CD8-positive, alpha-beta memory T cell (primary cell): ENCODE measurements around the gene RBFOX1. TPM values are rescaled to one million over a fixed set of nuclear protein-coding genes. Genes with fewer than 3 reads are reported as not detected.
A peak's percentile ranks its signal among the peaks of the same experiment; 100 is the strongest.

Experiments
- CTCF ChIA-PET: fragments of 350-600 bp; sonication (Branson Sonifier 250); formaldehyde crosslinking; loops from one replicate; lab custom pipeline; 2021; ENCODE audit warnings: antibody characterized with exemption; lab: Charles Lee
- POLR2A ChIA-PET: fragments of 350-600 bp; sonication (Branson Sonifier 250); formaldehyde crosslinking; loops from one replicate; lab custom pipeline; 2021; ENCODE audit warnings: antibody characterized with exemption; lab: Charles Lee
- DNase-seq, 5 donors: peaks; one replicate each; pipeline versions ENCODE4 v3.0.0 to v3.0.0-alpha.2; 2020 to 2022; ENCODE audit warnings: mixed read lengths in 1 of 5
- H3K27ac ChIP-seq: one replicate; pipeline ENCODE4 v1.7.0; 2013; ENCODE audit warnings: low read depth, mild to moderate bottlenecking, low read length, moderate library complexity
- H3K27me3 ChIP-seq: 2 replicates; pipeline ENCODE4 v1.7.0; 2013; ENCODE audit warnings: low read length, mild to moderate bottlenecking; ENCODE audit not compliant: insufficient read depth, poor library complexity, severe bottlenecking
- H3K36me3 ChIP-seq: 2 replicates; pipeline ENCODE4 v1.7.0; 2013; ENCODE audit warnings: mild to moderate bottlenecking, low read length, moderate library complexity; ENCODE audit not compliant: insufficient read depth
- H3K4me1 ChIP-seq: 2 replicates; pipeline ENCODE4 v1.7.0; 2013; ENCODE audit warnings: mild to moderate bottlenecking, low read length, moderate library complexity; ENCODE audit not compliant: insufficient read depth
- H3K4me3 ChIP-seq: 2 replicates; pipeline ENCODE4 v1.7.0; 2013; ENCODE audit warnings: mild to moderate bottlenecking, low read length
- H3K9me3 ChIP-seq: 2 replicates; pipeline ENCODE4 v1.7.0; 2013; ENCODE audit warnings: mild to moderate bottlenecking, low read length
- H3K27ac Mint-ChIP-seq, 8 donors: one replicate each; pipeline ENCODE4 v1.8.0; 2020 to 2021; ENCODE audit warnings: mixed read lengths in 8 of 8, mild to moderate bottlenecking in 6 of 8, inconsistent platforms in 3 of 8, moderate library complexity in 3 of 8
- H3K27me3 Mint-ChIP-seq, 2 donors: one replicate each; pipeline ENCODE4 v1.8.0; 2020 to 2021; ENCODE audit warnings: mixed read lengths in 2 of 2, mild to moderate bottlenecking in 1 of 2, moderate library complexity in 1 of 2
- H3K36me3 Mint-ChIP-seq, 3 donors: one replicate each; pipeline ENCODE4 v1.8.0; 2020 to 2021; ENCODE audit warnings: mixed read lengths in 3 of 3, inconsistent platforms in 1 of 3, mild to moderate bottlenecking in 1 of 3
- H3K4me1 Mint-ChIP-seq, 3 donors: one replicate each; pipeline ENCODE4 v1.8.0; 2020 to 2021; ENCODE audit warnings: mixed read lengths in 3 of 3, inconsistent platforms in 1 of 3, mild to moderate bottlenecking in 1 of 3
- H3K4me3 Mint-ChIP-seq, 7 donors: one replicate each; pipeline ENCODE4 v1.8.0; 2020 to 2021; ENCODE audit warnings: mixed read lengths in 7 of 7, mild to moderate bottlenecking in 6 of 7, moderate library complexity in 4 of 7, inconsistent platforms in 2 of 7
- H3K9me3 Mint-ChIP-seq, 5 donors: one replicate each; pipeline ENCODE4 v1.8.0; 2020 to 2022; ENCODE audit warnings: mixed read lengths in 5 of 5, mild to moderate bottlenecking in 3 of 5, moderate library complexity in 2 of 5, inconsistent platforms in 1 of 5
- polyA plus RNA-seq: library from polyadenylated mRNA; unstranded; fragments of 300-500 nt; fragmentation: Illumina TruSeq; gene quantifications from one replicate; pipeline ENCODE4 v1.2.3, GENCODE V29; 2021
- total RNA-seq, 2 experiments: library from RNA; stranded (reverse); gene quantifications; one replicate each; pipeline ENCODE4 v1.2.3, GENCODE V29; 2021

Gene RBFOX1
- total and polyA plus RNA-seq, 3 experiments from 2014 or later = not detected

- DNase-seq = no peak
- H3K4me1 Mint-ChIP-seq = no peaks in the 10 kb centered on the region
- H3K9me3 Mint-ChIP-seq = peaks cover 13 to 30% (median 19%) of the 10 kb centered on the region in 5 donors
- no peaks in the 10 kb centered on the region for H3K36me3 Mint-ChIP-seq
- no peak overlapping the region for H3K27ac ChIP-seq
- POLR2A ChIA-PET = no interaction called here
- CTCF ChIA-PET = no interaction called here
- H3K27me3 Mint-ChIP-seq = no peaks in the 10 kb centered on the region
- H3K4me1 ChIP-seq = no peaks in the 10 kb centered on the region
- no peaks in the 10 kb centered on the region for H3K36me3 ChIP-seq
- no peaks in the 10 kb centered on the region for H3K27me3 ChIP-seq
- H3K27ac Mint-ChIP-seq = no peak overlapping the region
- no peak overlapping the region for H3K4me3 ChIP-seq
- no peaks in the 10 kb centered on the region for H3K9me3 ChIP-seq
- H3K4me3 Mint-ChIP-seq = no peak overlapping the region
Observed at GRCh38 chr16:7443648-7444365, 111.2 kb downstream of the RBFOX1 start.

- no peak overlapping the region for H3K27ac ChIP-seq
- Mint-ChIP-seq H3K27me3 (no peaks in the 10 kb centered on the region), H3K27ac (no peak overlapping the region), H3K36me3 (peaks cover 0 to 2% (median 0%) of the 10 kb centered on the region in 3 donors), H3K4me1 (no peaks in the 10 kb centered on the region), H3K4me3 (no peak overlapping the region), H3K9me3 (peaks cover 23 to 41% (median 36%) of the 10 kb centered on the region in 5 donors)
- ChIA-PET POLR2A (no interaction called here), CTCF (no interaction called here)
- no peak overlapping the region for H3K4me3 ChIP-seq
- H3K36me3 ChIP-seq = no peaks in the 10 kb centered on the region
- no peak for DNase-seq
- H3K4me1 ChIP-seq = no peaks in the 10 kb centered on the region
- no peaks in the 10 kb centered on the region for H3K27me3 ChIP-seq
- no peaks in the 10 kb centered on the region for H3K9me3 ChIP-seq
Observed at GRCh38 chr16:7449306-7449705, 116.7 kb downstream of the RBFOX1 start.

- peaks cover 23 to 41% (median 34%) of the 10 kb centered on the region in 5 donors for H3K9me3 Mint-ChIP-seq
- H3K27ac Mint-ChIP-seq = no peak overlapping the region
- H3K36me3 Mint-ChIP-seq = peaks cover 0 to 2% (median 0%) of the 10 kb centered on the region in 3 donors
- ChIA-PET CTCF (no interaction called here), POLR2A (no interaction called here)
- Histone ChIP-seq H3K4me3 (no peak overlapping the region), H3K4me1 (no peaks in the 10 kb centered on the region), H3K36me3 (no peaks in the 10 kb centered on the region), H3K27me3 (no peaks in the 10 kb centered on the region), H3K9me3 (no peaks in the 10 kb centered on the region), H3K27ac (no peak overlapping the region)
- H3K27me3 Mint-ChIP-seq = no peaks in the 10 kb centered on the region
- H3K4me3 Mint-ChIP-seq = no peak overlapping the region
- H3K4me1 Mint-ChIP-seq = no peaks in the 10 kb centered on the region
- DNase-seq = no peak
Observed at GRCh38 chr16:7449808-7450207, 117.2 kb downstream of the RBFOX1 start.

GRCh38 chr16:7450440-7450839 is 117.8 kb downstream of the RBFOX1 start:
- H3K27me3 Mint-ChIP-seq = no peaks in the 10 kb centered on the region
- POLR2A ChIA-PET = no interaction called here
- H3K27me3 ChIP-seq = no peaks in the 10 kb centered on the region
- H3K4me3 Mint-ChIP-seq = no peak overlapping the region
- H3K36me3 ChIP-seq = no peaks in the 10 kb centered on the region
- CTCF ChIA-PET = no interaction called here
- peaks cover 0 to 2% (median 0%) of the 10 kb centered on the region in 3 donors for H3K36me3 Mint-ChIP-seq
- DNase-seq = no peak
- H3K9me3 Mint-ChIP-seq = peaks cover 23 to 39% (median 28%) of the 10 kb centered on the region in 5 donors
- no peaks in the 10 kb centered on the region for H3K4me1 Mint-ChIP-seq
- no peaks in the 10 kb centered on the region for H3K4me1 ChIP-seq
- no peaks in the 10 kb centered on the region for H3K9me3 ChIP-seq
- H3K27ac ChIP-seq = no peak overlapping the region
- H3K4me3 ChIP-seq = no peak overlapping the region
- H3K27ac Mint-ChIP-seq = no peak overlapping the region

GRCh38 chr16:7452090-7452489 is 119.4 kb downstream of the RBFOX1 start:
- Mint-ChIP-seq H3K4me1 (no peaks in the 10 kb centered on the region), H3K36me3 (peaks cover 0 to 2% (median 0%) of the 10 kb centered on the region in 3 donors), H3K4me3 (no peak overlapping the region), H3K9me3 (peaks cover 20 to 35% (median 26%) of the 10 kb centered on the region in 5 donors), H3K27ac (no peak overlapping the region), H3K27me3 (no peaks in the 10 kb centered on the region)
- ChIA-PET CTCF (no interaction called here), POLR2A (no interaction called here)
- no peaks in the 10 kb centered on the region for H3K9me3 ChIP-seq
- H3K27me3 ChIP-seq = no peaks in the 10 kb centered on the region
- no peaks in the 10 kb centered on the region for H3K4me1 ChIP-seq
- DNase-seq = no peak
- no peak overlapping the region for H3K27ac ChIP-seq
- H3K4me3 ChIP-seq = no peak overlapping the region
- H3K36me3 ChIP-seq = no peaks in the 10 kb centered on the region

- no peaks in the 10 kb centered on the region for H3K4me1 ChIP-seq
- ChIA-PET POLR2A (no interaction called here), CTCF (no interaction called here)
- no peak overlapping the region for H3K27ac ChIP-seq
- H3K4me3 ChIP-seq = no peak overlapping the region
- no peak for DNase-seq
- no peaks in the 10 kb centered on the region for H3K27me3 ChIP-seq
- no peaks in the 10 kb centered on the region for H3K9me3 ChIP-seq
- H3K27ac Mint-ChIP-seq = no peak overlapping the region
- H3K27me3 Mint-ChIP-seq = no peaks in the 10 kb centered on the region
- no peaks in the 10 kb centered on the region for H3K36me3 Mint-ChIP-seq
- no peaks in the 10 kb centered on the region for H3K36me3 ChIP-seq
- no peak overlapping the region for H3K4me3 Mint-ChIP-seq
- no peaks in the 10 kb centered on the region for H3K4me1 Mint-ChIP-seq
- peaks cover 10 to 26% (median 21%) of the 10 kb centered on the region in 5 donors for H3K9me3 Mint-ChIP-seq
Observed at GRCh38 chr16:7456211-7456610, 123.6 kb downstream of the RBFOX1 start.

- H3K36me3 Mint-ChIP-seq = no peaks in the 10 kb centered on the region
- no peak for DNase-seq
- Histone ChIP-seq H3K27me3 (no peaks in the 10 kb centered on the region), H3K4me1 (no peaks in the 10 kb centered on the region), H3K27ac (no peak overlapping the region), H3K4me3 (no peak overlapping the region), H3K36me3 (no peaks in the 10 kb centered on the region), H3K9me3 (no peaks in the 10 kb centered on the region)
- peak overlapping the region in 1 of 8 donors; percentile 28 for H3K27ac Mint-ChIP-seq
- H3K27me3 Mint-ChIP-seq = no peaks in the 10 kb centered on the region
- ChIA-PET CTCF (no interaction called here), POLR2A (no interaction called here)
- no peaks in the 10 kb centered on the region for H3K4me1 Mint-ChIP-seq
- no peak overlapping the region for H3K4me3 Mint-ChIP-seq
- peaks cover 7 to 22% (median 15%) of the 10 kb centered on the region in 5 donors for H3K9me3 Mint-ChIP-seq
Observed at GRCh38 chr16:7458144-7458543, 125.5 kb downstream of the RBFOX1 start.

GRCh38 chr16:7470344-7470743 is 137.7 kb downstream of the RBFOX1 start:
- H3K9me3 Mint-ChIP-seq = peaks cover 7 to 24% (median 16%) of the 10 kb centered on the region in 5 donors
- no peak overlapping the region for H3K4me3 ChIP-seq
- ChIA-PET CTCF (no interaction called here), POLR2A (no interaction called here)
- H3K36me3 Mint-ChIP-seq = no peaks in the 10 kb centered on the region
- no peaks in the 10 kb centered on the region for H3K27me3 Mint-ChIP-seq
- H3K36me3 ChIP-seq = no peaks in the 10 kb centered on the region
- H3K27me3 ChIP-seq = no peaks in the 10 kb centered on the region
- no peak overlapping the region for H3K27ac ChIP-seq
- H3K9me3 ChIP-seq = no peaks in the 10 kb centered on the region
- no peaks in the 10 kb centered on the region for H3K4me1 ChIP-seq
- no peak overlapping the region for H3K27ac Mint-ChIP-seq
- H3K4me1 Mint-ChIP-seq = no peaks in the 10 kb centered on the region
- no peak overlapping the region for H3K4me3 Mint-ChIP-seq
- DNase-seq = no peak
